Measurements from ENCODE around the gene DYNAP. TPM values are rescaled to one million over a fixed set of nuclear protein-coding genes. Genes with fewer than 3 reads are reported as not detected.

The DYNAP gene
- total RNA-seq (2014; rRNA removed; shearing (Covaris generic)), result not detected in 2 replicates

DNA sequence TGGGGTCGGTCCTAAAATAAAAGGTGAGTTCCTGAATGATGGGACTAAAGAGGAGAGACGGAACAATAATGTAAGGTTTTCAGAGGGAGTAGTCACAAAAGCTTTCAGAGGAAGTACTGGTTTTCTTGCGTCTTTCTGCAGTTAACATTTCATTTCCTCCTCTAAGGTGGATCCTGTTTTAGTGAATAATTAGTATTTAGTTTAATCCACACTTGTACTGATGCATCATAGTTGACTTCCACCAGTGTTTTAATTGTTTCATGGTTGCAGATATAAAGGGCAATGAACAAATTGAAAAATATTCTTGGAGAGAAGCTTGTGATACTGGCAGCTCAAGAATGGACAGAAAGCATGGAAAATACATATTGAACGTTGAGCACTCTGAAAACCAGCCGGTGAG, at the start of gene DYNAP:
Gene DYNAP, plus strand, starts transcription at position 301 of the 400 bp plus-strand sequence. Its CDS starts 38 bp downstream, at position 339.
- Histone ChIP-seq H3K27ac (no peak within 1 kb of the TSS), H3K9me3 (replicated peaks) (no peaks in the 10 kb centered on the region), H3K36me3 (no peaks in the 10 kb centered on the region), H3K27me3 (replicated peaks) (peaks cover 3% of the 10 kb centered on the region; the same call in 1 of the 2 replicates), H3K4me3 (no peak within 1 kb of the TSS), H3K4me1 (replicated peaks) (no peaks in the 10 kb centered on the region)
- DNase-seq (ENCODE audit: low read depth in 1 of 2, low spot score in 2 of 2), result no peak

- H3K4me3 ChIP-seq, result no peak overlapping the region
- no peaks in the 10 kb centered on the region for H3K27me3 ChIP-seq (replicated peaks)
- no peaks in the 10 kb centered on the region for H3K9me3 ChIP-seq (replicated peaks)
- H3K27ac ChIP-seq, result no peak overlapping the region
- H3K4me1 ChIP-seq (replicated peaks), result no peaks in the 10 kb centered on the region
- no peak for DNase-seq (ENCODE audit: low read depth in 1 of 2, low spot score in 2 of 2)
- H3K36me3 ChIP-seq, result no peaks in the 10 kb centered on the region
Observed at GRCh38 chr18:54551590-54551989, 39.5 kb upstream of the DYNAP start.

GRCh38 chr18:54555286-54555685, 35.8 kb upstream of the DYNAP start:
- H3K9me3 ChIP-seq (replicated peaks), result no peaks in the 10 kb centered on the region
- DNase-seq (ENCODE audit: low read depth in 1 of 2, low spot score in 2 of 2), result no peak
- no peaks in the 10 kb centered on the region for H3K27me3 ChIP-seq (replicated peaks)
- H3K36me3 ChIP-seq, result no peaks in the 10 kb centered on the region
- H3K27ac ChIP-seq, result no peak overlapping the region
- H3K4me3 ChIP-seq, result no peak overlapping the region
- H3K4me1 ChIP-seq (replicated peaks), result no peaks in the 10 kb centered on the region

- Histone ChIP-seq H3K27me3 (replicated peaks) (no peaks in the 10 kb centered on the region), H3K4me3 (no peak overlapping the region), H3K36me3 (no peaks in the 10 kb centered on the region), H3K4me1 (replicated peaks) (no peaks in the 10 kb centered on the region), H3K27ac (no peak overlapping the region), H3K9me3 (replicated peaks) (no peaks in the 10 kb centered on the region)
- no peak for DNase-seq (ENCODE audit: low read depth in 1 of 2, low spot score in 2 of 2)
Observed at GRCh38 chr18:54555996-54556395, 35.0 kb upstream of the DYNAP start.

DNA sequence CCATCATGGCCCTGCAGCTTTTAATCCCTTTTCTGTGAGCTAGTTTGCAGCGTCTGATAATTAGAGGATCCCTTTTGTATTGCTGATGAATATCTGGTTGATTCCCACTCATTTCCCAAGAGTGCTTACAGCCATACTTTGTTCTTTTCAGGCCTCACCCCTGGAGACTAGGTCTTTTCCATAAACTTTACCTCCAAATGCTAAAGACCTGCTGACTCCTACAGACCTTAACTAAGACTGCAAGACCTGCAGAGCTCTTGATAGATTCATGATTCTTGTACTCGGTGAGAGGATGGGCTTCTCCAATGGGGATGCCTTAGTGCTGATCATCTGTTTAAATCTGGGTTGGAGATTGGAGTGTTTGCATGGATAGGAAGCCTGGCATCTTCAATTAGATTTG, 33.1 kb upstream of the DYNAP start:
- Histone ChIP-seq H3K4me3 (no peak overlapping the region), H3K27me3 (replicated peaks) (no peaks in the 10 kb centered on the region), H3K36me3 (no peaks in the 10 kb centered on the region), H3K27ac (no peak overlapping the region), H3K4me1 (replicated peaks) (no peaks in the 10 kb centered on the region), H3K9me3 (replicated peaks) (no peaks in the 10 kb centered on the region)
- DNase-seq (ENCODE audit: low read depth in 1 of 2, low spot score in 2 of 2), result no peak

DNA sequence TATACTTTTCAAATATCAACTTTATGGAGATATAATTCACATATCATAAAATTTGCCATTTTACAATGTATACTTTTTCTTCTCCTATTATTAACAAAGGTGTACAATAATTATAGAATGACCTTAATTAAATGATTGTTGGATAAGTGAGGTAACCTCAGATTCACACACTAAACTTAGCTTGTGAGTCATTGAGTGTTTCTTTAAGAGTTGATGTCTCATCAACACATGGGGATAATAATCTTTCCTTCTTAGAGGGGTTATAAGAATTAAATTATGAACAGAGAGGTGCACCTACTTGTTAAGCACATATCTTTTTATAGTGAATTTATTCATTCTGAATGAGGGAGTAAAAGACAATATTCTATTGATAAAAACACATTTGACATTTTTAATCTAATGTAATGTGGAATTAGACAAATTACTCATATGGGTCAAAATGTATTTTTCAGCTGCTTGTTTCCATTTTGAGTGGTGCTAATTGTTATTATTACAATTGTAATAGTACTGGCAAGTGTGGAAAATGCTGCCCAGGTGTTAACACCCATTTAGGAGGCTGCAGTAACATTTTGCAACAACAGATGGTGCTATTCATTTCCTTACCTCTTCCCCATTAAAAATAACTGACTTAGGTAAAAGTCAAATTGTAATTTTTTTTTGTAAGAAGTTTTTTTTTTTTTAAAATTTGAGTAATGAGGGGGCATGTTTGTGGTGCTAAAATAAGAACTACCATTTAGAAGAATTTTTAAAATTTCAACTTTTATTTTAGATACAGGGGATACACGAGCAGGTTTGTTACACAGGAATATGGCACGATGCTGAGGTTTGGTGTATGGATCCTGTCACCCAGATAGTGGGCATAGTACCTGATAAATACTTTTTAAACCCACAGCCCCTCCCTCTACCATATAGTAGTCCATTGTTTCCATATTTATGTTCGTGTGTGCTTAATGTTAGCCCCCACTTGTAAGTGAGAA, 32.1 kb upstream of the DYNAP start:
- H3K27ac ChIP-seq, result no peak overlapping the region
- DNase-seq (ENCODE audit: low read depth in 1 of 2, low spot score in 2 of 2), result no peak
- H3K4me1 ChIP-seq (replicated peaks), result no peaks in the 10 kb centered on the region
- H3K36me3 ChIP-seq, result no peaks in the 10 kb centered on the region
- no peaks in the 10 kb centered on the region for H3K9me3 ChIP-seq (replicated peaks)
- no peaks in the 10 kb centered on the region for H3K27me3 ChIP-seq (replicated peaks)
- no peak overlapping the region for H3K4me3 ChIP-seq

GRCh38 chr18:54561706-54562267, 29.3 kb upstream of the DYNAP start:
- no peaks in the 10 kb centered on the region for H3K27me3 ChIP-seq (replicated peaks)
- H3K27ac ChIP-seq, result no peak overlapping the region
- no peak overlapping the region for H3K4me3 ChIP-seq
- no peaks in the 10 kb centered on the region for H3K36me3 ChIP-seq
- DNase-seq (ENCODE audit: low read depth in 1 of 2, low spot score in 2 of 2), result no peak
- no peaks in the 10 kb centered on the region for H3K9me3 ChIP-seq (replicated peaks)
- no peaks in the 10 kb centered on the region for H3K4me1 ChIP-seq (replicated peaks)

GRCh38 chr18:54580202-54580729, 10.8 kb upstream of the DYNAP start:
- no peak for DNase-seq (ENCODE audit: low read depth in 1 of 2, low spot score in 2 of 2)
- Histone ChIP-seq H3K27me3 (replicated peaks) (no peaks in the 10 kb centered on the region), H3K4me1 (replicated peaks) (no peaks in the 10 kb centered on the region), H3K4me3 (no peak overlapping the region), H3K36me3 (no peaks in the 10 kb centered on the region), H3K27ac (no peak overlapping the region), H3K9me3 (replicated peaks) (no peaks in the 10 kb centered on the region)

DNA sequence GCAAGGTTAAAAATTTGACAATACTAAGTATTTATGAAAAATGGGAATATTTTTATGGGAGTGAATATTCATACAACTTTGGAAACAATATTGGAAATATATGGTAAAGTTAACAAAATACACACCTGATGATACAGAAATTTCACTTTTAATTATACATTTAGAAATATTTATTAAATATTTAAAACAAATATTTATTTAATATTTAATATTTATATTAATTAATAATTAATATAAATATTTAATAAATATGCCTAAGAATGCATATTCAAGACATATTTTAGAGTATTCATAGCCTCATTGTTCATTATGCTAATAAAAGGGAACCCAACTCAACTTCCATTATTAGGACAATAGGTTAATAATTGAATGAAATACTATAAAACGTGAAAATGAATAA, 7.0 kb upstream of the DYNAP start:
- no peaks in the 10 kb centered on the region for H3K4me1 ChIP-seq (replicated peaks)
- no peak overlapping the region for H3K27ac ChIP-seq
- H3K9me3 ChIP-seq (replicated peaks), result no peaks in the 10 kb centered on the region
- no peaks in the 10 kb centered on the region for H3K36me3 ChIP-seq
- no peak overlapping the region for H3K4me3 ChIP-seq
- H3K27me3 ChIP-seq (replicated peaks), result peaks cover 3% of the 10 kb centered on the region; the same call in 1 of the 2 replicates
- no peak for DNase-seq (ENCODE audit: low read depth in 1 of 2, low spot score in 2 of 2)

DNA sequence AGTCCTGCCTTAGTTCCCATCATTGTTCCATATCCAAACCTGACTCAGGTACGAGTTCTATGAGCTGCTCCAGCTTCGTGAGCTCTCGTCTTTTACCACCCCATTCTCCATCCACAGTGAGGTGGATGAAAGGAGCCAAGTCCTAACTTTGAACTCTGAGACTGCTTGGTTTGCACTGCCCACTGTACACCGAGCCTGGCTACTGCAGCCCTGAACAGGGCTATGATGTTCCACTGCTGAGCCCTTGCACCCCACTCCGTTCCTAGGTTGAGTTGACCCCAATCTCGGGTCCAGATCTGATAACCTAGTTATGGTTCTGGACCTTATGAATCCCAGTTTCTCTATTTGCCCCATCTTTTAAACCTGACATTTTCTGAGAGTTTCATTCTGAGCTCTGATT, 5.3 kb upstream of the DYNAP start:
- no peak overlapping the region for H3K27ac ChIP-seq
- H3K36me3 ChIP-seq, result no peaks in the 10 kb centered on the region
- no peak overlapping the region for H3K4me3 ChIP-seq
- no peaks in the 10 kb centered on the region for H3K9me3 ChIP-seq (replicated peaks)
- H3K27me3 ChIP-seq (replicated peaks), result peaks cover 3% of the 10 kb centered on the region; the same call in 1 of the 2 replicates
- no peak for DNase-seq (ENCODE audit: low read depth in 1 of 2, low spot score in 2 of 2)
- no peaks in the 10 kb centered on the region for H3K4me1 ChIP-seq (replicated peaks)

- Histone ChIP-seq H3K27me3 (replicated peaks) (no peaks in the 10 kb centered on the region), H3K36me3 (no peaks in the 10 kb centered on the region), H3K4me3 (no peak overlapping the region), H3K9me3 (replicated peaks) (no peaks in the 10 kb centered on the region), H3K4me1 (replicated peaks) (no peaks in the 10 kb centered on the region), H3K27ac (no peak overlapping the region)
- DNase-seq (ENCODE audit: low read depth in 1 of 2, low spot score in 2 of 2), result no peak
Observed at GRCh38 chr18:54604211-54604610, 13.2 kb downstream of the DYNAP start.

GRCh38 chr18:54606835-54607212, 15.8 kb downstream of the DYNAP start:
- no peak for DNase-seq (ENCODE audit: low read depth in 1 of 2, low spot score in 2 of 2)
- Histone ChIP-seq H3K4me3 (no peak overlapping the region), H3K27me3 (replicated peaks) (no peaks in the 10 kb centered on the region), H3K36me3 (no peaks in the 10 kb centered on the region), H3K9me3 (replicated peaks) (no peaks in the 10 kb centered on the region), H3K27ac (no peak overlapping the region), H3K4me1 (replicated peaks) (no peaks in the 10 kb centered on the region)

DNA sequence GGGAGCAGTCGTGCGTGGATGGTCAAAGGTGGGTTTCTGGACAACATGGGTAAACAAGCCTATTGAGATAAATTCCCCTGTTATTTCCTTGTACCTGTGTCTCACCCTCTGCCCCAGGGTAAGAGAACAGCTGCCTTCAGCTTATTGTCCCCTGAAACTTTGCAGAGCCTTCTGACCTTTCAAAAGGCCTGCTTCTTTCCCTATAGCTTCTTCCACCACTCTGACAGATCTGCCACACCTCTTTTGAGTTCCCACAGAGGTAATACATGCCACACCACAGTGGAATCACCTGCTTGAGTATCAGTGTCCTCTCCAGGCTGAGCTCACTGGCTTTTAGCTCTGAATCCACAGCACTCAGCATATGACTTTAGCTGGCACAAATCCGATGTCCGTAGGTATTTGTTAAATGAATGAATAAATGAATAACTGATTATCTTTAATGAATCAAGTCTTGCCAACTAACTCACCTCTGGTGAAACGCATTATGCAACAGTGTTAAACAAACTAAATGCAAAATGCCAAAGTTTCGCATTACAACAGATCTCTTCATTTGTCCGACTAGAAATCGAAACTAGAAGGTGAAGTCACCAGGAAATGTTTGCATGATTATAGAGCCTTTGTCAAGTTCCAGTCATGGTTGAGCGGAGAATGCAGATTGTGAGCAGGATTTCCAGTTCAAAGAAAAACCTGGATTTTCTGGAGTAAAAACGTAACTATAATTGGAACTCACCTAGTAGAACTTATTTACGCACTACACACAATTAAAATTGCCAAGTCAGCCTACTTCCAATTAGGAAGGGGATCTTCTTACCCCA, 16.4 kb downstream of the DYNAP start:
- H3K36me3 ChIP-seq, result no peaks in the 10 kb centered on the region
- no peak overlapping the region for H3K4me3 ChIP-seq
- no peak for DNase-seq (ENCODE audit: low read depth in 1 of 2, low spot score in 2 of 2)
- H3K27me3 ChIP-seq (replicated peaks), result no peaks in the 10 kb centered on the region
- no peak overlapping the region for H3K27ac ChIP-seq
- H3K4me1 ChIP-seq (replicated peaks), result no peaks in the 10 kb centered on the region
- no peaks in the 10 kb centered on the region for H3K9me3 ChIP-seq (replicated peaks)
